ENCODE measurements around the gene NEU1. TPM values are rescaled to one million over a fixed set of nuclear protein-coding genes. Genes with fewer than 3 reads are reported as not detected.
"Not testable (repeated sequence)": the region's sequence is repeated elsewhere in the genome, so short reads cannot be mapped to it uniquely, and the experiment has no call there.

NEU1 gene
- total RNA-seq, 1 donor from 2014 or later, result 21.3 TPM

DNA sequence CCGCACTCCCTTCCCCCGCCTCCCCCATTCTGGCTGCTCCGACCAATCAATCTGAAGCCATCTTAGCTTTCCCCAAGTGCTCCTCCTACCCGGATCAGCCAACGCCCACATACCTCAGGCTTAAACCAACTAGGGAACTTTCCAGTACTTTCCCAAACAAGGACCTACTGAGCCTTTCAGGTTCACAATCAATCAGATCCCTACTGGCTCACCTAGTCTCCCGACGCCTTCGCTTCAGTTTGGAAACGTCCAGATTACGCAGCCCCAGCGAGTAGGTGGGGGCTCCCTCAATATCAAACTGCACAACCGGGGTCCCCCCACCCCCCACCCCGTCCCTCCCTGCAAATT lies 48.0 kb downstream of the NEU1 start:
- H3K36me3 Mint-ChIP-seq (ENCODE audit: low read depth), result peaks cover 25% of the 10 kb centered on the region
- peak; percentile 68 for DNase-seq (ENCODE audit: low spot score)
- H3K4me3 Mint-ChIP-seq (ENCODE audit: low read depth), result peak overlapping the region; percentile 87
- no peaks in the 10 kb centered on the region for H3K9me3 Mint-ChIP-seq
- intact Hi-C loops (cut with micrococcal nuclease), result loop anchor here (2.0 kb wide), 1 partner anchor 20 kb away; the partner anchor contains the start of gene VARS1
- peak overlapping the region; percentile 91 for H3K27ac Mint-ChIP-seq
- no peaks in the 10 kb centered on the region for H3K27me3 Mint-ChIP-seq (ENCODE audit: low read depth)
- peaks cover 32% of the 10 kb centered on the region for H3K4me1 Mint-ChIP-seq (ENCODE audit: low read depth)

DNA sequence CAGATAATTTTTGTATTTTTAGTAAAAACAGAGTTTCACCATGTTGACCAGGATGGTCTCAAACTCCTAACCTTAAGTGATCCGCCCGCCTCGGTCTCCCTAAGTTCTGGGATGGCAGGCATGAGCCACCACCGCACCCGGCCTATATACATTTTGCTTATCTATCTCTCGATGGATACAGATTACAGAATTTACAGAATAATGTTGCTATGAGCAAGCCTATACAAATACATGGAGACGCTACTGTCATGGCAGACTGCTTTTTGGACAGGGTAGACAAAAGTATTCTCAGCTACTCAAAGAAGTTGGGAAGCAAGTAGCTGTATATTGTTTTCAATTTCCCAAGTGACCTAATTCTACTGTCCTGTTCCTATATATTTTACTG lies 49.2 kb downstream of the NEU1 start:
- Mint-ChIP-seq H3K9me3 (no peaks in the 10 kb centered on the region), H3K4me1 (ENCODE audit: low read depth) (peaks cover 32% of the 10 kb centered on the region), H3K4me3 (ENCODE audit: low read depth) (peak overlapping the region; percentile 28), H3K27ac (peak overlapping the region; percentile 83), H3K36me3 (ENCODE audit: low read depth) (peaks cover 22% of the 10 kb centered on the region), H3K27me3 (ENCODE audit: low read depth) (no peaks in the 10 kb centered on the region)
- intact Hi-C loops (cut with micrococcal nuclease), result loop anchor here (2.0 kb wide), 1 partner anchor 13 kb away; the partner anchor contains the start of gene HSPA1B
- DNase-seq (ENCODE audit: low spot score), result no peak

DNA sequence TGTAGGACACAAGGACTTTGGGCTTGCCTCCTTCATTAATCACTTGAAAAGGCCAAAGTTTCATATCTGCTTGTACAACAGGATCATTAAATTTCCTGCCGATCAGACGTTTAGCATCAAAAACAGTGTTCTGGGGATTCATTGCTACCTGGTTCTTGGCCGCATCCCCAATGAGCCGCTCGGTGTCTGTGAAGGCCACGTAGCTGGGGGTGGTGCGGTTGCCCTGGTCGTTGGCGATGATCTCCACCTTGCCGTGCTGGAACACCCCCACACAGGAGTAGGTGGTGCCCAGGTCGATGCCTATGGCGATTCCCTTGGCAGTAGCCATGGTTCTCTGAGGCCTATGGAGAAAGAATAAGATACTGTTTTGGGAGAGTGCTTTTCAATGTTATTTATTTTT lies 51.0 kb downstream of the NEU1 start:
- intact Hi-C loops (cut with micrococcal nuclease), result loop anchor here (2.0 kb wide), 1 partner anchor 15 kb away; the partner anchor contains the start of gene HSPA1B
- Mint-ChIP-seq H3K4me3 (ENCODE audit: low read depth) (no peak overlapping the region), H3K4me1 (ENCODE audit: low read depth) (peaks cover 26% of the 10 kb centered on the region), H3K9me3 (no peaks in the 10 kb centered on the region), H3K27me3 (ENCODE audit: low read depth) (no peaks in the 10 kb centered on the region), H3K27ac (no peak overlapping the region), H3K36me3 (ENCODE audit: low read depth) (peaks cover 10% of the 10 kb centered on the region)
- DNase-seq (ENCODE audit: low spot score), result no peak

DNA sequence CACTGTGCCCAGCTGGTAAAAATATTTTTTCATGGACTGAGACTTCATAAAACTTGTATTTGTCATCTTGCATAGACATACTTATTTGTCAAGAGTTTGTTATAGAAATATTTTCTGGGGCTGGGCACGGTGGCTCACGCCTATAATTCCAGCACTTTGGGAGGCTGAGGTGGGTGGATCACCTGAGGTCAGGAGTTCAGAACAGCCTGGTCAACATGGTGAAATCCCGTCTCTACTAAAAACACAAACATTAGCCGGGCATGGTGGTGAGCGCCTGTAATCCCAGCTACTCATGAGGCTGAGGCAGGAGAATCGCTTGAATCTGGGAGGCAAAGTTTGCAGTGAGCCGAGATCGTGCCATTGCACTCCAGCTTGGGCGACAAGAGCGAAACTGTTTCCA lies 54.0 kb downstream of the NEU1 start:
- Mint-ChIP-seq H3K27ac (peak overlapping the region; percentile 21), H3K36me3 (ENCODE audit: low read depth) (peaks cover 17% of the 10 kb centered on the region), H3K4me1 (ENCODE audit: low read depth) (peaks cover 26% of the 10 kb centered on the region)
- H3K4me3 Mint-ChIP-seq (ENCODE audit: low read depth); DNase-seq (ENCODE audit: low spot score); H3K9me3 Mint-ChIP-seq; intact Hi-C loops (cut with micrococcal nuclease); H3K27me3 Mint-ChIP-seq (ENCODE audit: low read depth): not testable (repeated sequence)

Other genes with a start within 250 kb of the NEU1 start
- gene AIF1, start 247.6 kb downstream of the NEU1 start, total RNA-seq, result 71.8 and 78.2 TPM in 2 replicates
- gene PRRC2A, start 242.1 kb downstream of the NEU1 start, total RNA-seq, result 298 and 304 TPM in 2 replicates
- gene BAG6, start 210.2 kb downstream of the NEU1 start, total RNA-seq, result 330 and 335 TPM in 2 replicates
- gene APOM, start 206.9 kb downstream of the NEU1 start, total RNA-seq, result 2.3 and 2.4 TPM in 2 replicates
- 18.1 and 19.3 TPM in 2 replicates for gene C6orf47, start 202.0 kb downstream of the NEU1 start, total RNA-seq
- 31.5 and 34.7 TPM in 2 replicates for gene GPANK1, start 197.8 kb downstream of the NEU1 start, total RNA-seq
- 266 and 279 TPM in 2 replicates for gene CSNK2B, start 196.7 kb downstream of the NEU1 start, total RNA-seq
- 31.0 and 32.1 TPM in 2 replicates for gene LY6G5B, start 192.8 kb downstream of the NEU1 start, total RNA-seq
- 4.6 and 4.8 TPM in 2 replicates for gene LY6G5C, start 181.8 kb downstream of the NEU1 start, total RNA-seq
- gene ABHD16A, start 159.5 kb downstream of the NEU1 start, total RNA-seq, result 51.4 and 52.7 TPM in 2 replicates
- gene LY6G6F, start 156.0 kb downstream of the NEU1 start, total RNA-seq, result not detected in 2 replicates
- gene LY6G6D, start 147.5 kb downstream of the NEU1 start, total RNA-seq, result not detected in 2 replicates
- gene LY6G6C, start 141.1 kb downstream of the NEU1 start, total RNA-seq, result not detected in 2 replicates
- not detected in 2 replicates for gene MPIG6B, start 139.4 kb downstream of the NEU1 start, total RNA-seq
- 5.8 and 7.7 TPM in 2 replicates for gene DDAH2, start 133.5 kb downstream of the NEU1 start, total RNA-seq
- 412 and 423 TPM in 2 replicates for gene CLIC1, start 126.3 kb downstream of the NEU1 start, total RNA-seq
- 82.8 and 93.3 TPM in 2 replicates for gene MSH5, start 122.8 kb downstream of the NEU1 start, total RNA-seq
- gene SAPCD1, start 100.2 kb downstream of the NEU1 start, total RNA-seq, result 16.4 and 18.9 TPM in 2 replicates
- gene VWA7, start 85.5 kb downstream of the NEU1 start, total RNA-seq, result 5.6 and 5.9 TPM in 2 replicates
- 166 and 176 TPM in 2 replicates for gene VARS1, start 67.1 kb downstream of the NEU1 start, total RNA-seq
- 130 TPM in 2 replicates for gene LSM2, start 55.9 kb downstream of the NEU1 start, total RNA-seq
- gene HSPA1L, start 47.5 kb downstream of the NEU1 start, total RNA-seq, result 2.1 and 2.4 TPM in 2 replicates
- 112 and 118 TPM in 2 replicates for gene HSPA1A, start 47.3 kb downstream of the NEU1 start, total RNA-seq
- 116 and 120 TPM in 2 replicates for gene HSPA1B, start 35.1 kb downstream of the NEU1 start, total RNA-seq
- gene SLC44A4, start 16.2 kb upstream of the NEU1 start, total RNA-seq, result 0.18 TPM in 1 of 2 replicates, not detected in the other
- gene EHMT2, start 34.9 kb upstream of the NEU1 start, total RNA-seq, result 76.3 and 76.5 TPM in 2 replicates
- gene ZBTB12, start 39.3 kb upstream of the NEU1 start, total RNA-seq, result 4.8 and 4.9 TPM in 2 replicates
- 1.1 and 1.4 TPM in 2 replicates for gene C2, start 64.9 kb upstream of the NEU1 start, total RNA-seq
- 0.16 TPM in 1 of 2 replicates, not detected in the other for gene CFB, start 83.3 kb upstream of the NEU1 start, total RNA-seq
- gene NELFE, start 96.2 kb upstream of the NEU1 start, total RNA-seq, result 81.2 and 82.0 TPM in 2 replicates
- gene SKIC2, start 96.4 kb upstream of the NEU1 start, total RNA-seq, result 93.7 and 99.5 TPM in 2 replicates
- 15.7 and 16.6 TPM in 2 replicates for gene DXO, start 109.3 kb upstream of the NEU1 start, total RNA-seq
- gene C4A, start 119.2 kb upstream of the NEU1 start, total RNA-seq, result 2.6 and 3.1 TPM in 2 replicates
- gene C4B, start 152.0 kb upstream of the NEU1 start, total RNA-seq, result 2.9 and 4.2 TPM in 2 replicates
- gene CYP21A2, start 175.6 kb upstream of the NEU1 start, total RNA-seq, result 0.25 and 0.39 TPM in 2 replicates
- 4.3 and 5.0 TPM in 2 replicates for gene TNXB, start 246.5 kb upstream of the NEU1 start, total RNA-seq